Regular cardiac myocyte (primary cell): ENCODE results near the gene APBB1IP. TPM values are rescaled to one million over a fixed set of nuclear protein-coding genes. Genes with fewer than 3 reads are reported as not detected.

Experiments
- total RNA-seq: library from RNA; depleted of rRNA; stranded (reverse); fragments of >200 nt; gene quantifications from 2 replicates; pipeline ENCODE4 v1.2.3, GENCODE V29; 2014

The APBB1IP gene
- 0.19 and 0.28 TPM in 2 replicates for total RNA-seq

GRCh38 chr10:26437637-26438461 is at the start of gene APBB1IP:
Gene APBB1IP (plus strand): TSS chr10:26438341. CDS start chr10:26492327, 53,986 bp downstream.

Other genes starting within 250 kb of the APBB1IP start
- not detected in 2 replicates for gene GAD2, start 221.6 kb upstream of the APBB1IP start, total RNA-seq